ENCODE data around the gene TPMT. TPM values are rescaled to one million over a fixed set of nuclear protein-coding genes. Genes with fewer than 3 reads are reported as not detected.

The TPMT gene
- total and polyA plus RNA-seq, 2 of the 13 experiments (the other 11 are each of a cell fraction or from before 2014, with no cell fraction given): 11.1 to 22.8 TPM

DNA sequence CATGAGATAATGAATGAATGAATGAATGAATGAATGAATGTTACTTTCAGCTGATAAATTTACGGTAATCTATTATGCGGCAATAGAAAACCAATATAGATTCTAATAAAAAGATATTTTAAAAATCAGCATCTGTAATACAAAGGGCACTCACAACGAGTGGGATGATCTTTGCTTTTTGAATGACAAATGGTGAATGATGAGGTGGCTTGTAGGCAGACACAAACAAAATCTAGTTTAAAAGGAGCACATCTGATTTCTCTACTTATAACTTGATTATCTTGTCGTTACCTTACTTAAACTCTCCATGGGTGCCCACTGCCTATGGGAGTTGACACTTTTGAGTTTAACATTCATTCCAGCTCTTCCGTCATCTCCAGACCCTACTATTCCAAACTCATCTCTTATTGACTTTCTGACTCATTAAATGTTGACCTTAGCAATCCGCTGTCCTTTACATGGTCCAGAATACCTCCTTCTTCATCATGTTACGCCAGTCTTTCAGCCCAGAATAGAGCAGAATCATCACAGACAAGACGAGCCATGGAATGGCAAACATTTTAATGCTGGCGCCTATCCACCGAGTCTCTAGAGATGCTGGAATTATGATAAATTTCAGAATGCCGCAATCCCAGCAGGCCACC is 73.7 kb downstream of the TPMT start (continued):
- TF ChIP-seq ZNF878 (CRISPR knock-in tag; IDR thresholded peaks at IDR 0.05): no peak
- TF ChIP-seq, protein P1, sequence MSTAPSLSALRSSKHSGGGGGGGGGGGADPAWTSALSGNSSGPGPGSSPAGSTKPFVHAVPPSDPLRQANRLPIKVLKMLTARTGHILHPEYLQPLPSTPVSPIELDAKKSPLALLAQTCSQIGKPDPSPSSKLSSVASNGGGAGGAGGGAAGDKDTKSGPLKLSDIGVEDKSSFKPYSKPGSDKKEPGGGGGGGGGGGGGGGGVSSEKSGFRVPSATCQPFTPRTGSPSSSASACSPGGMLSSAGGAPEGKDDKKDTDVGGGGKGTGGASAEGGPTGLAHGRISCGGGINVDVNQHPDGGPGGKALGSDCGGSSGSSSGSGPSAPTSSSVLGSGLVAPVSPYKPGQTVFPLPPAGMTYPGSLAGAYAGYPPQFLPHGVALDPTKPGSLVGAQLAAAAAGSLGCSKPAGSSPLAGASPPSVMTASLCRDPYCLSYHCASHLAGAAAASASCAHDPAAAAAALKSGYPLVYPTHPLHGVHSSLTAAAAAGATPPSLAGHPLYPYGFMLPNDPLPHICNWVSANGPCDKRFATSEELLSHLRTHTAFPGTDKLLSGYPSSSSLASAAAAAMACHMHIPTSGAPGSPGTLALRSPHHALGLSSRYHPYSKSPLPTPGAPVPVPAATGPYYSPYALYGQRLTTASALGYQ (CRISPR knock-in tag; IDR thresholded peaks at IDR 0.05): peak; percentile 31; the same call in 1 of the 2 replicates
- no peak for TF ChIP-seq SP2 (CRISPR knock-in tag; IDR thresholded peaks at IDR 0.05)
- TF ChIP-seq FOXA3 (CRISPR knock-in tag; IDR thresholded peaks at IDR 0.05): peak; percentile 99
- no peak for TF ChIP-seq ZNF556 (CRISPR knock-in tag; IDR thresholded peaks at IDR 0.05; ENCODE audit: borderline replicate concordance)
- no peak for TF ChIP-seq KDM4B (CRISPR knock-in tag; IDR thresholded peaks at IDR 0.05)
- no peak for TF ChIP-seq NCOA2 (CRISPR knock-in tag; IDR thresholded peaks at IDR 0.05)
- TF ChIP-seq, protein P2, sequence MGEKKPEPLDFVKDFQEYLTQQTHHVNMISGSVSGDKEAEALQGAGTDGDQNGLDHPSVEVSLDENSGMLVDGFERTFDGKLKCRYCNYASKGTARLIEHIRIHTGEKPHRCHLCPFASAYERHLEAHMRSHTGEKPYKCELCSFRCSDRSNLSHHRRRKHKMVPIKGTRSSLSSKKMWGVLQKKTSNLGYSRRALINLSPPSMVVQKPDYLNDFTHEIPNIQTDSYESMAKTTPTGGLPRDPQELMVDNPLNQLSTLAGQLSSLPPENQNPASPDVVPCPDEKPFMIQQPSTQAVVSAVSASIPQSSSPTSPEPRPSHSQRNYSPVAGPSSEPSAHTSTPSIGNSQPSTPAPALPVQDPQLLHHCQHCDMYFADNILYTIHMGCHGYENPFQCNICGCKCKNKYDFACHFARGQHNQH (CRISPR knock-in tag; IDR thresholded peaks at IDR 0.05): no peak
- no peak for TF ChIP-seq ZNF570 (CRISPR knock-in tag; IDR thresholded peaks at IDR 0.05; ENCODE audit: borderline replicate concordance)
- TF ChIP-seq PRPF4 (IDR thresholded peaks at IDR 0.05; ENCODE audit: low read depth, low read length, poor library complexity, severe bottlenecking): no peak
- TF ChIP-seq, protein P3, sequence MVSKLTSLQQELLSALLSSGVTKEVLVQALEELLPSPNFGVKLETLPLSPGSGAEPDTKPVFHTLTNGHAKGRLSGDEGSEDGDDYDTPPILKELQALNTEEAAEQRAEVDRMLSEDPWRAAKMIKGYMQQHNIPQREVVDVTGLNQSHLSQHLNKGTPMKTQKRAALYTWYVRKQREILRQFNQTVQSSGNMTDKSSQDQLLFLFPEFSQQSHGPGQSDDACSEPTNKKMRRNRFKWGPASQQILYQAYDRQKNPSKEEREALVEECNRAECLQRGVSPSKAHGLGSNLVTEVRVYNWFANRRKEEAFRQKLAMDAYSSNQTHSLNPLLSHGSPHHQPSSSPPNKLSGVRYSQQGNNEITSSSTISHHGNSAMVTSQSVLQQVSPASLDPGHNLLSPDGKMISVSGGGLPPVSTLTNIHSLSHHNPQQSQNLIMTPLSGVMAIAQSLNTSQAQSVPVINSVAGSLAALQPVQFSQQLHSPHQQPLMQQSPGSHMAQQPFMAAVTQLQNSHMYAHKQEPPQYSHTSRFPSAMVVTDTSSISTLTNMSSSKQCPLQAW (CRISPR knock-in tag; IDR thresholded peaks at IDR 0.05): peak; percentile 23; the same call in 1 of the 2 replicates
- TF ChIP-seq, protein P4, sequence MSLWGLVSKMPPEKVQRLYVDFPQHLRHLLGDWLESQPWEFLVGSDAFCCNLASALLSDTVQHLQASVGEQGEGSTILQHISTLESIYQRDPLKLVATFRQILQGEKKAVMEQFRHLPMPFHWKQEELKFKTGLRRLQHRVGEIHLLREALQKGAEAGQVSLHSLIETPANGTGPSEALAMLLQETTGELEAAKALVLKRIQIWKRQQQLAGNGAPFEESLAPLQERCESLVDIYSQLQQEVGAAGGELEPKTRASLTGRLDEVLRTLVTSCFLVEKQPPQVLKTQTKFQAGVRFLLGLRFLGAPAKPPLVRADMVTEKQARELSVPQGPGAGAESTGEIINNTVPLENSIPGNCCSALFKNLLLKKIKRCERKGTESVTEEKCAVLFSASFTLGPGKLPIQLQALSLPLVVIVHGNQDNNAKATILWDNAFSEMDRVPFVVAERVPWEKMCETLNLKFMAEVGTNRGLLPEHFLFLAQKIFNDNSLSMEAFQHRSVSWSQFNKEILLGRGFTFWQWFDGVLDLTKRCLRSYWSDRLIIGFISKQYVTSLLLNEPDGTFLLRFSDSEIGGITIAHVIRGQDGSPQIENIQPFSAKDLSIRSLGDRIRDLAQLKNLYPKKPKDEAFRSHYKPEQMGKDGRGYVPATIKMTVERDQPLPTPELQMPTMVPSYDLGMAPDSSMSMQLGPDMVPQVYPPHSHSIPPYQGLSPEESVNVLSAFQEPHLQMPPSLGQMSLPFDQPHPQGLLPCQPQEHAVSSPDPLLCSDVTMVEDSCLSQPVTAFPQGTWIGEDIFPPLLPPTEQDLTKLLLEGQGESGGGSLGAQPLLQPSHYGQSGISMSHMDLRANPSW (CRISPR knock-in tag; IDR thresholded peaks at IDR 0.05; ENCODE audit: borderline replicate concordance): no peak
- TF ChIP-seq, protein P5, sequence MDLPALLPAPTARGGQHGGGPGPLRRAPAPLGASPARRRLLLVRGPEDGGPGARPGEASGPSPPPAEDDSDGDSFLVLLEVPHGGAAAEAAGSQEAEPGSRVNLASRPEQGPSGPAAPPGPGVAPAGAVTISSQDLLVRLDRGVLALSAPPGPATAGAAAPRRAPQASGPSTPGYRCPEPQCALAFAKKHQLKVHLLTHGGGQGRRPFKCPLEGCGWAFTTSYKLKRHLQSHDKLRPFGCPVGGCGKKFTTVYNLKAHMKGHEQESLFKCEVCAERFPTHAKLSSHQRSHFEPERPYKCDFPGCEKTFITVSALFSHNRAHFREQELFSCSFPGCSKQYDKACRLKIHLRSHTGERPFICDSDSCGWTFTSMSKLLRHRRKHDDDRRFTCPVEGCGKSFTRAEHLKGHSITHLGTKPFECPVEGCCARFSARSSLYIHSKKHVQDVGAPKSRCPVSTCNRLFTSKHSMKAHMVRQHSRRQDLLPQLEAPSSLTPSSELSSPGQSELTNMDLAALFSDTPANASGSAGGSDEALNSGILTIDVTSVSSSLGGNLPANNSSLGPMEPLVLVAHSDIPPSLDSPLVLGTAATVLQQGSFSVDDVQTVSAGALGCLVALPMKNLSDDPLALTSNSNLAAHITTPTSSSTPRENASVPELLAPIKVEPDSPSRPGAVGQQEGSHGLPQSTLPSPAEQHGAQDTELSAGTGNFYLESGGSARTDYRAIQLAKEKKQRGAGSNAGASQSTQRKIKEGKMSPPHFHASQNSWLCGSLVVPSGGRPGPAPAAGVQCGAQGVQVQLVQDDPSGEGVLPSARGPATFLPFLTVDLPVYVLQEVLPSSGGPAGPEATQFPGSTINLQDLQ (CRISPR knock-in tag; IDR thresholded peaks at IDR 0.05): no peak
- TF ChIP-seq CEBPG (CRISPR knock-in tag; IDR thresholded peaks at IDR 0.05): no peak
- TF ChIP-seq, protein P6, sequence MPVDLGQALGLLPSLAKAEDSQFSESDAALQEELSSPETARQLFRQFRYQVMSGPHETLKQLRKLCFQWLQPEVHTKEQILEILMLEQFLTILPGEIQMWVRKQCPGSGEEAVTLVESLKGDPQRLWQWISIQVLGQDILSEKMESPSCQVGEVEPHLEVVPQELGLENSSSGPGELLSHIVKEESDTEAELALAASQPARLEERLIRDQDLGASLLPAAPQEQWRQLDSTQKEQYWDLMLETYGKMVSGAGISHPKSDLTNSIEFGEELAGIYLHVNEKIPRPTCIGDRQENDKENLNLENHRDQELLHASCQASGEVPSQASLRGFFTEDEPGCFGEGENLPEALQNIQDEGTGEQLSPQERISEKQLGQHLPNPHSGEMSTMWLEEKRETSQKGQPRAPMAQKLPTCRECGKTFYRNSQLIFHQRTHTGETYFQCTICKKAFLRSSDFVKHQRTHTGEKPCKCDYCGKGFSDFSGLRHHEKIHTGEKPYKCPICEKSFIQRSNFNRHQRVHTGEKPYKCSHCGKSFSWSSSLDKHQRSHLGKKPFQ (CRISPR knock-in tag; IDR thresholded peaks at IDR 0.05; ENCODE audit: insufficient replicate concordance): no peak
- TF ChIP-seq ZNF224 (CRISPR knock-in tag; IDR thresholded peaks at IDR 0.05): no peak
- TF ChIP-seq ATRX (CRISPR knock-in tag; IDR thresholded peaks at IDR 0.05; ENCODE audit: borderline replicate concordance): no peak
- TF ChIP-seq ELF3 (CRISPR knock-in tag; IDR thresholded peaks at IDR 0.05): peak; percentile 75

Measured in HepG2 (cell line).